A549 treated with ZK216348 at 1 μM for 4 hours (cell line): ENCODE data around the gene HOXA4. TPM values are rescaled to one million over a fixed set of nuclear protein-coding genes. Genes with fewer than 3 reads are reported as not detected.

ENCODE experiments used
- total RNA-seq: library from RNA; stranded (reverse); fragments of 200-300 nt; extraction: Qiagen RNA extraction; gene quantifications from 5 replicates; pipeline ENCODE4 v1.2.3, GENCODE V29; 2022; ENCODE audit warnings: low read depth

HOXA4 gene
- 1.5 to 2.6 TPM (median 2.2 TPM) in 5 replicates for total RNA-seq

DNA sequence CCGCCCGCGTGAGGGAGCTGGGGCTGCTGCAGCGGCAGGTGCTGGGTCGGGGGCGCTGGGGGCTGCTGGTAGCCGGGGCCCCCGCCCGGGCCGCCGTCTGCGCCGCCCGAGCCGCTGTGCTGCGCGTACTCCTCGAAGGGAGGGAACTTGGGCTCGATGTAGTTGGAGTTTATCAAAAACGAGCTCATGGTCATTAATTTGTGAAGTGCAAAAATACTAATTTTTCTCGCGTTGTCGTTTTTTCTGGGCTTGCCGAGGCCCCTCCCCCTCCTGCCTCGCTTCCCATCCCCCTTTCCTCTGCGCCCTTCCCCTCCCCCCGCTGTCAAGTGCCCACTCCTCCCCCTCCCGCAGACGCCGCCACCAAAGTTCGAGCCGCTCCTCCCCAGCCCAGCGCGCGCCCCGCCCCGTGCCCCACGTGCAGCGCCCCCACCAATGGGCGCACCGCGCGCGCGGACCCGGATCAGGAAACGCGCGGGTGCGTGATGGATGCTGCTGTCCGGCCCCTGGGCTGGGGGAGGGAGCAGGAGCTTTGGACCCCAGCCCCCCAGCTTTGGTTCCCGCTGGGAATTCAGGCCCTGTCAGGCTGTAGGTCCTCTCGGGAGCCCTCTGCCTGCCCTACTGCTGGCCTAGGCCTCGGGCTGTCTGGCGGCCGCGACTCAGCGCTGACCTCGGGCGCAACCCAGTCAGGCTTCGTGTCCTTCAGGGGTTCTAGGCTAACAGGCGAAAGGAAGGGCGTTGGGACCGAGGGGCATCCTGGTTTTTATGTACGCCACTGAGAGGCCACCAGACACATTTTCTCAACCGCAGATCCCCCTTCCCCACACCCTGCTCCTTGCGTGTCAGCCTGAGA, at the start of gene HOXA4:
Gene HOXA4 (minus strand): TSS at position 218 of the 850 bp plus-strand sequence. CDS start 24 bp downstream, at position 194.

DNA sequence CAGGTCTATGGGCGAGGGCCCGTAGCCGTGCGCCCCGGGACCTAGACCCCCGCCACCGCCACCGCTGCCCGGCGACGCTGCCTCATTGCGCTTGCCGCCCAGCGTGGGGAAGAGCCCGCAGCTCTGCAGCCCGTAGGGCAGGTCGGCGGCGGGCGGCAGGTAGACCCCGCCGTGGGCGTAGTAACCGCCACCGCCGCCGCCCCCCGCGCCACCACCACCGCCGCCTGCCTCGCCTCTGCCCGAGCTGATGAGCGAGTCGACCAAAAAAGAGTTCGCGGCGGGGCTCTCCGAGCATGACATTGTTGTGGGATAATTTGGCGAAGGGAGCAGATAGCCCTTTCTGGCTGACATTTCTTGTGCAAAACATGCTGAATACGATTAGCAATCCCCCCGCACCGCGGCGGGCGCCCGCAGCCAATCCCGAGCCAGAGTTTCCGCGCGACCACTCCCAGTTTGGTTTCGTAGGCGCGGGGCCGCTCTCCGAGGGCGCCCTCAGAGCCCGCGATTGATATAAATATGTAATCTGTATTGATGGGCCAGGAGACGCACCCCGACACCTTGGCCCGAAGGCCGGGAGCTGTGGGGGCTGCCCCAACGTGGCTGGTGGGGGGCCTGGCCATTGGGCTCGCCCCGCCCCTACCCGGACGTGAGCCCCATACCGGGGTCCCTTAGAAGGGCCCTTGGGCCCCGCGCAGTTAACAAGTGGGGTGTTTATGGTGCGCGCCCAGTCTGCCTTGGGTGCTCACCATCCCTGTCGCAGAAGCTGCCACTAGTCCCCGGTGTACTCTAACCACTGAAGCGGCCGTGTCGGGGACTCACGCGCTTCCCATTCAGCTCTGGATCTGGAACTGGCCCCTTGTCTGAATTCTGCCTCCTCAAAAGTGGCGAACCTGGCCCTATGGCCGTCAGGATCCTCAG, 43.7 kb upstream of the HOXA4 start, which contains the start of gene HOXA10:
Gene HOXA10 (minus strand): TSS at position 365 of the 918 bp plus-strand sequence. CDS start 14 bp downstream, at position 351.

DNA sequence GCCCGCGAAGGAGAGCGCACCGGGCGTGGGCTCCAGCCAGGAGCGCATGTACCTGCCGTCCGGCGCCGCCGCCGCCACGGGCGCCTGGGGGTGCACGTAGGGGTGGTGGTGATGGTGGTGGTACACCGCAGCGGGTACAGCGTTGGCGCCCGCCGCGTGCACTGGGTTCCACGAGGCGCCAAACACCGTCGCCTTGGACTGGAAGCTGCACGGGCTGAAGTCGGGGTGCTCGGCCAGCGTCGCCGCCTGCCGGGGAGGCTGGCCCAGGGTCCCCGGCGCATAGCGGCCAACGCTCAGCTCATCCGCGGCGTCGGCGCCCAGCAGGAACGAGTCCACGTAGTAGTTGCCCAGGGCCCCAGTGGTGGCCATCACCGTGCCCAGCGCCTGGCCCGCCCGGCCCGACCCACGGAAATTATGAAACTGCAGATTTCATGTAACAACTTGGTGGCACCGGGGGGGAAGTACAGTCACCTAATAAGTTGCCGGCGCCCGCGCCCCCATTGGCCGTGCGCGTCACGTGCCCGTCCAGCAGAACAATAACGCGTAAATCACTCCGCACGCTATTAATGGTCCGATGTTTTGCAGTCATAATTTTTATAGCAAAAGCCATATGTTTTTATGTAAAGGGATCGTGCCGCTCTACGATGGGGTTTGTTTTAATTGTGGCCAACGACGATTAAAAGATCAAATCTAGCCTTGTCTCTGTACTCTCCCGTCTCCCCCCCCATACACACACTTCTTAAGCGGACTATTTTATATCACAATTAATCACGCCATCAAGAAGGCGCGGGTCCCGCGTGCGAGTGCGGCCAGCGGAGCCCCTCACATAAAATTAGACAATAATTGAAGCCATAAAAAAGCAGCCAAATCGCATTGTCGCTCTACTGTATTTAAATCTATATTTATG, 34.8 kb upstream of the HOXA4 start, which contains the start of gene HOXA9:
Gene HOXA9 (minus strand): TSS at position 449 of the 907 bp plus-strand sequence. CDS start 80 bp downstream, at position 369.

DNA sequence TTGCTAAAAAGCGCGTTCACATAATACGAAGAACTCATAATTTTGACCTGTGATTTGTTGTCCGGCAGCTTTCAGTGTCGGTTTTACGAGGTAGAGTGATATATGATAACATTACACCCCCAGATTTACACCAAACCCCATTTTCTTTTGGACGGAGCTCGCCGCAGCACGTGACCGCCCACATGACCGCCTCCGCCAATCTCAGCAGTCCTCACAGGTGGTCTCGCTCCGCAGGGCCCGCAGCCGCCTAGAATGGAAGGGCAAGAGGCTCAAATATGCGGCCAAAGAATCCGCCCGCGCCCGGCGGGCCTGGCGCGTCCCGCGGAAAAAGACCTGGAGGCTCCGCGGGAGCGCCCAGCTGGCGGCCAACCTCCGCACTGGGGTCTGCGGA, 25.9 kb upstream of the HOXA4 start, which contains the start of gene HOXA7:
Gene HOXA7 (minus strand): TSS at position 168 of the 391 bp plus-strand sequence. CDS start 130 bp downstream, at position 38.

DNA sequence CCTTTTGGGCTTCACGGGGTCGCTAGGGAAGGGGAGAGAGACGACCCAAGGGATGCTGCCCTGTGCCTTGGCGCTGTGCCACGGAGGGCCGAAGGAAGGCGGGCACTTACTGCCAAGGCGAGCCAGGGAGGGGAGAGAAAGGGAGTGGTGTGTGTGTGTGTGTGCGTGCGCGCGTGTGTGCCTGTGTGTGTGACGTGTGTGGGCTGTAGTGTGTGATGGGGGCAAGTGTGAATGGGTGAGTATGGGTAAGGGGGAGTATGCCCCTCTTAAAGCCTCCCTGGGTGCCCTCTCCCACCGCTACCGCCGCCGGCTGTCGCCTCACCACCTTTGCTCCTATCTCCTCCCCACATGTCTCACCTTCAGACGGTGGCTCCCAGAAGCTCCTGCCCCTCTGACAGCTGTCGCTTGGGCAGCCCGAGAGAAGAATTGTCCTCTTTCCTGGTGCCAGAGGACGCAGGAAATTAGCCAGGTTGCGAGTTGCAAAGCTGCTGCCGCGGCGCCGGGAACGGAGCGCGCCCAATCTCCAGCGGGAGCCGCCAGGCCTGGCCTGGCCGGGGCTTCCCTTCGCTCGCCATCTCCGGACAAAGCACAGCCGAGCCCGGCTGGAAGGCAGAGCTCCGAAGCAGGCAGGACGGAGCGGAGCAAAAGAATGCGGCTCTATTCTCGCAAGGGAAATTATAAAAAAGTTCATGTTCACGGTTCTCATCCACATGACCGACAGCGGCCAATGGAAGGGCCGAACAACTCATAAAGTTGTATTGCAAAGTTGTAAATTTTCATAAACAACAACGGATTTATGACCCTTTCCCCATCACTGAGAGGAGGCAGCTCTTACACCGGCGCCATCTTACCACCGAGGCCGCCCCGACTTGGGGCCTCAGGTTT, 21.6 kb upstream of the HOXA4 start, which contains the start of gene HOXA3:
Gene HOXA3 (minus strand): TSS at position 653 of the 885 bp plus-strand sequence. CDS start 41,943 bp downstream, outside the sequence.

DNA sequence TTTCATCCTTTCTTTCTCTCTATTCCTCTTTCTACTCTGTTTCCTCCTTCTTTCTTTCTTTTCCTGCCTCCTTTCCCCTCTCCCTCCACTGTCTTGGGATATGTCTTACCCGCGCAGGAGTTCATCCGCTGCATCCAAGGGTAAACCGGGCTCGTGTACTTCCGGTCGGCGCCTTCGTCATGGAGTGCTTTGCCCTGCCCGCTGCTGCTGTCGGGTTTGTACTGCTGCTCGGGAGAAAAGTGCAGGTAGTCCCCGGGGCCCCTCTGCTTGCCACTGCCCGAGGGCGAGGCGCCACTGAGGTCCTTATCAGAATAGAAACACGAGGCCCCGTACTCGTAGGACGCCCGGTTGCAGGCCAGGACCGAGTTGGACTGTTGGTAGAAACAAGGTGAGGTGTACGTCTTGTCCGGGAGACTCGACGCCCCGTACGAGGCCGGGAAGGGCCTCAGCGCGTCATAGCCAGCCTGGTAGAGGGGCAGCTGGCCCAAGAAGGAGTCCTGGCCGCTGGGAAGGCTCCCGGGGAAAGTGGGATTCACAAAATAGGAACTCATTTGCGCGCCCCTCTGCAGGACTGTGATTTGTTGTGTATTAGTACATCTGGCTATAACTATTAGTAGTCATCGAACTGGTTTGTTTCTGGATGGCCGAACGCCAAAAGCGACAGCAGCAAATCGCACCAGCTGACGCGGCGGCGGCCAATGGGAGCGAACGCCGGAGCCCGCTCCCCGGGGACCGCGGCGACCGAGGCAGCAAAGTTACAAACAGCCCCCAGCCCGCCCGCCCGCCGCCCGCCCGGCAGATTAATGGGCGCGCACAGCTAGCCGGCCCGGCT, 16.9 kb upstream of the HOXA4 start, which contains the start of gene HOXA6:
Gene HOXA6 (minus strand): TSS at position 576 of the 832 bp plus-strand sequence. CDS start 25 bp downstream, at position 551.

DNA sequence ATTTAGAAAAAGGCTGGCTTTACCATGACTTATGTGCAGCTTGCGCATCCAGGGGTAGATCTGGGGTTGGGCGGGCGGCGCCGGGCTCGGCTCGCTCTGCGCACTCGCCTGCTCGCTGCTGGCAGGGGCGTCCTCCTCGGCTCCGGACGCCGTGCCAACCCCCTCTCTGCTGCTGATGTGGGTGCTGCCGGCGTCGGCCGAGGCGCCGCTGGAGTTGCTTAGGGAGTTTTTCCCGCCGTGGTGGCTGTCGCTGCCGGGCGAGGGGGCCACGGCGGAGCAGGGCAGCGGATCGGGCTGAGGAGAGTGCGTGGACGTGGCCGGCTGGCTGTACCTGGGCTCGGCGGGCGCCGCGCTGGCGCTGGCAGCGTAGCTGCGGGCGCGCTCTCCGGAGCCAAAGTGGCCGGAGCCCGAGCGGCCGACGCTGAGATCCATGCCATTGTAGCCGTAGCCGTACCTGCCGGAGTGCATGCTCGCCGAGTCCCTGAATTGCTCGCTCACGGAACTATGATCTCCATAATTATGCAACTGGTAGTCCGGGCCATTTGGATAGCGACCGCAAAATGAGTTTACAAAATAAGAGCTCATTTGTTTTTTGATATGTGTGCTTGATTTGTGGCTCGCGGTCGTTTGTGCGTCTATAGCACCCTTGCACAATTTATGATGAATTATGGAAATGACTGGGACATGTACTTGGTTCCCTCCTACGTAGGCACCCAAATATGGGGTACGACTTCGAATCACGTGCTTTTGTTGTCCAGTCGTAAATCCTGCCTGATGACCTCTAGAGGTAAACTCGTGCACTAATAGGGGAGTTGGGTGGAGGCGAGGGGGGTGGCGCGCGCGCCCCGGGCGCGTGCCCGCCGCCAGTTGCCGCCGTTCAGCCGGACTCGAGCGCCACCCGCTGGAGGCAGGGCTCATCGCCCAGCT, 12.7 kb upstream of the HOXA4 start, which contains the start of gene HOXA5:
Gene HOXA5 (minus strand): TSS at position 659 of the 927 bp plus-strand sequence. CDS start 74 bp downstream, at position 585.

DNA sequence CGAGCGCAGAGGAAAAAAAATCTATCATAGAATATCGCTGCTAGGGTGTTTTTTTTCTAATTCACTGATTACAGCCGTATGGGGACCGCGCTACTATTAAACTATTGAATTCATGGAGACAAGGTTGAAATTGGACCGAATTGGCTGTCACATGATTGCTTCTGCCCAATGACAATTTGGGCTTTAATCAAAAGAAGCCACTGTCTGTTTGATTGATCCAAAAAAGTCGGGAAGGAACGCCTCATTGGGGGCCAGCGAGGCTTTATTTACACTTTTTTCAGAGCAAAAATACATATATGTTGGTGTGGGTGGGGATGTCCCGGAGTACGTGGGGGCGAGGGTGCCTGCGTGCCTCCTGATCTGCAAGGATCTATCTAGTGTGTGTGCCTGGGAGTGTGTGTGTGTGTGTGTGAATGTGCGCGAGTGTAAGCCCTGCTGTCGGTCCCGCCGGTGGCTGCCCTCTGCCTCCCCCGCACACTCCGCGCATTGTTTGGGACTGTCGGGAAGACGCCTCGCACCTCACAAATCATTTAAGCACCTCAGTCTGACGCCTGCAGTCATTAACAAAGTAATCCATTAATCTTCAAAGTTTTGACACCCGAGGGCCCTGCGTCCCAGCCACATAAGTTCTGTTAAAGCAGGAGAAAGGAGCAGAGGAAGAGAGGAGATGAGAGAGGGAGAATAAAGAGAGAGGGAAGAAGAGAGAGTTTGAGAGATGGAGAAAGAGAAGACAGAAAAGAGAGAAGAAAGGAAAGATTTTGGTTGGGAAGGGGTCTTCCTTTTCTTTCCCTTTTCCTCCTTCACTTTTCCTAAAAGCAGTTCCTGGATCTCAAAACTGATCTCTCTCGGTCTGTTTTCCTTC, 27.7 kb downstream of the HOXA4 start, which contains the start of gene HOXA2:
Gene HOXA2 (minus strand): TSS at position 103 of the 862 bp plus-strand sequence. CDS start 183 bp downstream, outside the sequence.

DNA sequence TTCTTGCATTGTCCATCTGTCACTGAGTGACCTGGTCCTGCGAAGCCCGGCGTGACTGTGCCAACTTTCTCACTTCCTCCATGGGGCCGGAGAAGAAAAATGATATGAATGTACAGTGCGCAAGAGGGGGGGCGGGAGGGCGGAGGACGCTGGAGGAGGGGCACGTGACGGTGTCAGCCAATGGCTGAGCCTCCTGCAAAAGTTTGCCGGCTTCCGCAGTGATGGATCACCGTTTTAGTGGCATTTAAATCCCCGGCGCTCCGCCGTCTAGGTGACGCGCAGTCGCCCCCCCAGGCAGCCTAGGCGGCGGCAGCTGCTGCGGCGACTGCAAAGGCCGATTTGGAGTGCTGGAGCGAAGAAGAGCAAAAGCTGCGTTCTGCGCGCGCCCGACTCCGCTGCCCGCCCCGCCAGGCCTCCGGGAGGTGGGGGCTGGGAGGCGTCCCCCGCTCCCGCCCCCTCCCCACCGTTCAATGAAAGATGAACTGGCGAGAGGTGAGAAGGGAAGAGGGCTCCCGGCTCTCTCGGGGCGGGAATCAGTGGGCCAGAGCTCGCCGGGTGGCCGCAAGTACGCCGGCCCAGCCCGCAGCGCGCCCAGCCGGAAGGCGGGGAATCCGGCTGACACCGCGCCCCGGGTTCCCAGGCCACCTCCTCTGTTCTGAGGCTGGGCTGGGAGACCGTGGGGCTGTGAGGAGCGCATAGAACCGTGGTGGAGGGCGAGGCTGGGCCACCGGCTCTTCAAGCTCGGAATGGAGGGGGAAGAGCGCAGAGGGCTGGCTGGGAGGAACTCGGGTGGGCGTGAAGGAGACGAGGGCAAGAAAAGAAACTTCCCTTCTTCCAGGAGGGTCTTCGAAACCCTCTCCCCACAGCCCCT, 34.4 kb downstream of the HOXA4 start, which contains the start of gene HOXA1:
Gene HOXA1 (minus strand): TSS at position 104 of the 871 bp plus-strand sequence. CDS start 88 bp downstream, at position 16.

Other genes with a start within 250 kb of the HOXA4 start
- 2.7 to 4.7 TPM (median 3.8 TPM) in 5 replicates for gene HOXA1, start 34.8 kb downstream of the HOXA4 start, total RNA-seq
- gene HOXA2, start 28.1 kb downstream of the HOXA4 start, total RNA-seq: 0.69 to 1.5 TPM (median 0.94 TPM) in 5 replicates
- 3.2 to 7.3 TPM (median 5.8 TPM) in 5 replicates for gene HOXA5, start 12.9 kb upstream of the HOXA4 start, total RNA-seq
- gene HOXA6, start 17.0 kb upstream of the HOXA4 start, total RNA-seq: 1.0 to 2.6 TPM (median 1.9 TPM) in 5 replicates
- gene HOXA3, start 21.8 kb upstream of the HOXA4 start, total RNA-seq: 3.8 to 9.6 TPM (median 8.0 TPM) in 5 replicates
- 4.6 to 6.0 TPM (median 4.7 TPM) in 5 replicates for gene HOXA7, start 25.9 kb upstream of the HOXA4 start, total RNA-seq
- 0.29 to 0.79 TPM (median 0.38 TPM) in 5 replicates for gene HOXA9, start 34.8 kb upstream of the HOXA4 start, total RNA-seq
- 7.3 to 8.9 TPM (median 7.7 TPM) in 5 replicates for gene HOXA10, start 43.6 kb upstream of the HOXA4 start, total RNA-seq
- 0.33 to 0.90 TPM (median 0.61 TPM) in 5 replicates for gene HOXA11, start 54.5 kb upstream of the HOXA4 start, total RNA-seq
- 1.3 to 2.6 TPM (median 2.2 TPM) in 5 replicates for gene HOXA13, start 69.3 kb upstream of the HOXA4 start, total RNA-seq
- 0.14 to 0.19 TPM (median 0.15 TPM) in 3 of 5 replicates, not detected in the others for gene EVX1, start 112.0 kb upstream of the HOXA4 start, total RNA-seq